Panc1 (cell line): ENCODE data around the gene CD79A. TPM values are rescaled to one million over a fixed set of nuclear protein-coding genes. Genes with fewer than 3 reads are reported as not detected.

Source experiments
- ATAC-seq: fragments of 200-7000 bp; cut with Tn5 transposase; 2 replicates; pipeline ENCODE4 v1.9.1; 2020; ENCODE audit warnings: mild to moderate bottlenecking, moderate library complexity
- BruUV-seq: library from RNA; stranded (reverse); fragments of 400-500 nt; replicated peaks from 2 replicates; lab custom pipeline; 2021; lab: Mats Ljungman, UMichigan
- CTCF ChIA-PET: fragments of 300-600 bp; sonication (Branson Sonifier 250); formaldehyde crosslinking; loops from one replicate; lab custom pipeline; 2022; ENCODE audit warnings: antibody characterized with exemption; lab: Charles Lee
- POLR2A ChIA-PET: fragments of 300-600 bp; sonication (Branson Sonifier 250); formaldehyde crosslinking; loops from one replicate; lab custom pipeline; 2022; ENCODE audit warnings: antibody characterized with exemption; lab: Charles Lee
- DNase-seq: peaks from one replicate; pipeline ENCODE4 v3.0.0-alpha.2; 2010; ENCODE audit warnings: low read depth, low spot score
- H3K27ac ChIP-seq: 2 replicates; pipeline ENCODE4 v1.5.1; 2011; ENCODE audit warnings: mild to moderate bottlenecking, low read length, inconsistent platforms
- H3K27me3 ChIP-seq: fragments of 200-500 bp; sonication (Bioruptor generic); 2 replicates; pipeline ENCODE4 v1.6.0; 2014; ENCODE audit warnings: low read length, inconsistent platforms; ENCODE audit not compliant: control insufficient read depth, insufficient read depth
- H3K36me3 ChIP-seq: fragments of 200-500 bp; sonication (Bioruptor generic); 2 replicates; pipeline ENCODE4 v1.5.1; 2014; ENCODE audit warnings: inconsistent platforms, mild to moderate bottlenecking, low read length, moderate library complexity; ENCODE audit not compliant: control insufficient read depth, insufficient read depth
- H3K4me1 ChIP-seq: 2 replicates; pipeline ENCODE4 v1.5.1; 2011; ENCODE audit warnings: inconsistent platforms, mild to moderate bottlenecking, low read length, moderate library complexity; ENCODE audit not compliant: control insufficient read depth, insufficient read depth
- H3K4me3 ChIP-seq, 2 experiments: 2 replicates each; pipeline ENCODE4 v1.5.1; 2011 to 2012; ENCODE audit warnings: low read depth in 2 of 2, low read length in 2 of 2, mild to moderate bottlenecking in 2 of 2, inconsistent platforms in 1 of 2, moderate library complexity in 1 of 2
- H3K9me3 ChIP-seq: fragments of 200-500 bp; sonication (Bioruptor generic); 2 replicates; pipeline ENCODE4 v1.5.1; 2014; ENCODE audit warnings: low read depth, mild to moderate bottlenecking, inconsistent platforms, low read length, moderate library complexity; ENCODE audit not compliant: control insufficient read depth, insufficient read depth
- CTCF ChIP-seq: fragments of 450-650 bp; IDR thresholded peaks from 2 replicates; pipeline ENCODE4 v1.5.1; 2017; ENCODE audit warnings: mild to moderate bottlenecking
- POLR2AphosphoS5 ChIP-seq: IDR thresholded peaks from 2 replicates; pipeline ENCODE4 v1.6.1; 2012; ENCODE audit warnings: mild to moderate bottlenecking, low read depth, low read length, moderate library complexity
- SIN3A ChIP-seq: IDR thresholded peaks from 2 replicates; pipeline ENCODE4 v1.6.1; 2012; ENCODE audit warnings: low read depth, mild to moderate bottlenecking, low read length, moderate library complexity, borderline replicate concordance; ENCODE audit not compliant: insufficient read depth
- TCF7L2 ChIP-seq: IDR thresholded peaks from 2 replicates; pipeline ENCODE4 v1.6.1; 2011; ENCODE audit warnings: mild to moderate bottlenecking, low read depth, low read length, inconsistent platforms
- in situ Hi-C: cut with HindIII; loops from 2 replicates; pipeline ENCODE4 v1.10.0; 2016; ENCODE audit warnings: low sequenced_read_pairs, low pct_unique_long_range_greater_than_20kb
- intact Hi-C: fragments of 100-400 bp; cut with micrococcal nuclease; formaldehyde crosslinking; loops from one replicate; pipeline ENCODE4 v1.10.0; 2022; ENCODE audit not compliant: unreplicated experiment
- total RNA-seq: library from RNA; stranded (reverse); gene quantifications from one replicate; pipeline ENCODE4 v1.2.1, GENCODE V29; 2021; ENCODE audit not compliant: unreplicated experiment
- TF ChIP-seq, protein P1 (sequence below), 2 experiments: IDR thresholded peaks; 2 replicates each; pipeline ENCODE4 v1.6.1; 2011 to 2012; ENCODE audit warnings: low read depth in 2 of 2, control low read depth in 1 of 2, low read length in 1 of 2, mild to moderate bottlenecking in 1 of 2, moderate library complexity in 1 of 2; ENCODE audit not compliant: insufficient read depth in 1 of 2

The CD79A gene
- total RNA-seq, 1 experiment from 2014 or later: 0.59 TPM

GRCh38 chr19:41924151-41925145 lies 47.4 kb downstream of the CD79A start:
- H3K9me3 ChIP-seq: no peaks in the 10 kb centered on the region
- ChIA-PET POLR2A (interaction anchor here (0.6 kb wide), 1 partner anchor 1758 kb away, joined by 10 read pairs; no protein-coding TSS in a partner anchor), CTCF (interaction anchor here (0.5 kb wide), 1 partner anchor 10 kb away, joined by 4 read pairs; no protein-coding TSS in a partner anchor)
- H3K36me3 ChIP-seq: no peaks in the 10 kb centered on the region
- TF ChIP-seq SIN3A (no peak), CTCF (no peak), TCF7L2 (no peak), POLR2AphosphoS5 (no peak)
- TF ChIP-seq, protein P1, sequence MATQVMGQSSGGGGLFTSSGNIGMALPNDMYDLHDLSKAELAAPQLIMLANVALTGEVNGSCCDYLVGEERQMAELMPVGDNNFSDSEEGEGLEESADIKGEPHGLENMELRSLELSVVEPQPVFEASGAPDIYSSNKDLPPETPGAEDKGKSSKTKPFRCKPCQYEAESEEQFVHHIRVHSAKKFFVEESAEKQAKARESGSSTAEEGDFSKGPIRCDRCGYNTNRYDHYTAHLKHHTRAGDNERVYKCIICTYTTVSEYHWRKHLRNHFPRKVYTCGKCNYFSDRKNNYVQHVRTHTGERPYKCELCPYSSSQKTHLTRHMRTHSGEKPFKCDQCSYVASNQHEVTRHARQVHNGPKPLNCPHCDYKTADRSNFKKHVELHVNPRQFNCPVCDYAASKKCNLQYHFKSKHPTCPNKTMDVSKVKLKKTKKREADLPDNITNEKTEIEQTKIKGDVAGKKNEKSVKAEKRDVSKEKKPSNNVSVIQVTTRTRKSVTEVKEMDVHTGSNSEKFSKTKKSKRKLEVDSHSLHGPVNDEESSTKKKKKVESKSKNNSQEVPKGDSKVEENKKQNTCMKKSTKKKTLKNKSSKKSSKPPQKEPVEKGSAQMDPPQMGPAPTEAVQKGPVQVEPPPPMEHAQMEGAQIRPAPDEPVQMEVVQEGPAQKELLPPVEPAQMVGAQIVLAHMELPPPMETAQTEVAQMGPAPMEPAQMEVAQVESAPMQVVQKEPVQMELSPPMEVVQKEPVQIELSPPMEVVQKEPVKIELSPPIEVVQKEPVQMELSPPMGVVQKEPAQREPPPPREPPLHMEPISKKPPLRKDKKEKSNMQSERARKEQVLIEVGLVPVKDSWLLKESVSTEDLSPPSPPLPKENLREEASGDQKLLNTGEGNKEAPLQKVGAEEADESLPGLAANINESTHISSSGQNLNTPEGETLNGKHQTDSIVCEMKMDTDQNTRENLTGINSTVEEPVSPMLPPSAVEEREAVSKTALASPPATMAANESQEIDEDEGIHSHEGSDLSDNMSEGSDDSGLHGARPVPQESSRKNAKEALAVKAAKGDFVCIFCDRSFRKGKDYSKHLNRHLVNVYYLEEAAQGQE (IDR thresholded peaks at IDR 0.05; ENCODE audit: insufficient read depth in 1 of 2, low read depth in 2 of 2, low read length in 1 of 2): no peak
- intact Hi-C loops: no loop called here
- in situ Hi-C loops: no loop called here
- no peak for DNase-seq
- H3K4me1 ChIP-seq: no peaks in the 10 kb centered on the region; the same call in 1 of the 2 replicates
- H3K27me3 ChIP-seq: no peaks in the 10 kb centered on the region
- H3K4me3 ChIP-seq: no peak overlapping the region
- ATAC-seq: no peak
- no peak overlapping the region for H3K27ac ChIP-seq
- BruUV-seq: no TSS peak

DNA sequence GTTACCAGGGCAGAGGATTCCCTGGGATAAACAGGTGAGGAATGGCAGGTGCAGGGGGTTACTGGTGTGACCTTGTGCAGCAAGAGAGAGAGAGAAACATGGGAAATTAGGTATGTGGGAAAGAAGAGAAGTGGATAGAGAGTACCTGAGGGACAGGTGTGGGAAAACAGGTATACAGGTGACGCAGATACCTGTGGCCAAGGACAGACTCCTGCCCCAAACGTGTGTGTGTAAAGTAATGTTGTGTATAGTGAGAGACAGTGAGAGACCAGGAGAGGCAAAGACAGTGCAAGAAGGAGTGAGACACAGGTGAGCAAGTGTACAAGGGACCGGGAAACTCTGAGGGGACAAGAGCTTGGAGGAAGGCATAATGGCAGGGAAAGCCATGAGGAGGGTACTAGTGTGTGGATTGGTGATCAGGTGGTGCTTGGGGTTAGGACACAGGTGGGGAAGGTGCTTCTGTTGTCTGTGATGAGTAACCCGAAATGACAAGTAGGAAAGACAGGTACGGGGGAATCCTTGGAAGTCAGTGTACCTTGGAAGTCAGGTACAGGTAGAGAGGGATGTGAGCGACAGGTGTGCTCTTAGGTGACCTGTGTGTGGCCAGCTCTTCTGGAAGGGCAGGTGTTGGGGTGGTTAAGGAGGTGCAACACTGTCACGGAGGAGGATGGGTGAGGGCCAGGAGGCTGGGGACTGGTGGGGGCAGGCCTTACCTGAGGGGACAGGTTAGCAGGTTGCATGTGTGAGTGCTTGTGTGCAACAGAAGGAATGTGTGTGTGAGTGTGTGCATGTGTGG lies 48.3 kb downstream of the CD79A start:
- DNase-seq (no peak), ATAC-seq (no peak)
- H3K4me1 ChIP-seq: no peaks in the 10 kb centered on the region; the same call in 1 of the 2 replicates
- TF ChIP-seq SIN3A: no peak
- TF ChIP-seq CTCF: no peak
- no peak for TF ChIP-seq POLR2AphosphoS5
- no peak for TF ChIP-seq TCF7L2
- TF ChIP-seq, protein P1 (IDR thresholded peaks at IDR 0.05; ENCODE audit: insufficient read depth in 1 of 2, low read depth in 2 of 2, low read length in 1 of 2): no peak
- no peaks in the 10 kb centered on the region for H3K9me3 ChIP-seq
- intact Hi-C loops (no loop called here), in situ Hi-C loops (no loop called here)
- no TSS peak for BruUV-seq
- peaks cover 3% of the 10 kb centered on the region; the same call in 1 of the 2 replicates for H3K27me3 ChIP-seq
- no peaks in the 10 kb centered on the region for H3K36me3 ChIP-seq
- POLR2A ChIA-PET: no interaction called here
- CTCF ChIA-PET: interaction anchor here (0.5 kb wide), 1 partner anchor 9 kb away, joined by 4 read pairs; no protein-coding TSS in a partner anchor
- no peak overlapping the region for H3K4me3 ChIP-seq
- no peak overlapping the region for H3K27ac ChIP-seq
